ENCODE measurements around the gene FLYWCH2.
"Not testable (repeated sequence)": the region's sequence is repeated elsewhere in the genome, so short reads cannot be mapped to it uniquely, and the experiment has no call there.

FLYWCH2 gene

GRCh38 chr16:2884041-2884451 lies 1.0 kb downstream of the FLYWCH2 start:
- DNase-seq, result no peak

- no peak for DNase-seq
Observed at GRCh38 chr16:2894231-2894630, 11.2 kb downstream of the FLYWCH2 start.

- no peak for DNase-seq
Observed at GRCh38 chr16:2895813-2896212, 12.8 kb downstream of the FLYWCH2 start.

- DNase-seq, result no peak
Observed at GRCh38 chr16:2896480-2897010, 13.5 kb downstream of the FLYWCH2 start.

DNA sequence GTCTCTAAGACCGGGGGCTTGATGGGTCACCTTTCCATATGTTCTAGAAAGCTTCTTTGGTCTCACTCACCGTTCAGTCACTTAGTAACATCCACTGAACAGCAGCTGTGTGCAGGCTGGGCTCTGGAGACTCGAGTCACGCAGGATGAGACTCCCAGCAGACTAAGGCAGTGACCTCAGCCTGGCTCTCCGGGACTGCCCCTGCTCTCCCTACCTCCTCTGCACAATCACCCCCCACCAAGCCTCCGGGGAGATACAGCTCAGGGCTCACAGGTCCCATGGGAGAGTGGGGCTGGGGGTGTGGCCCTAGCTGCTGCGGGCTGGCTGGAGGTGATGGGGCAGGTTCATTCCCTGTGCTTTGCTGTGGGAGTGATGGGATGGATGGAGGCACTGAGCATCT lies 14.1 kb downstream of the FLYWCH2 start:
- no peak for DNase-seq

- no peak for DNase-seq
Observed at GRCh38 chr16:2898831-2899563, 16.0 kb downstream of the FLYWCH2 start.

DNA sequence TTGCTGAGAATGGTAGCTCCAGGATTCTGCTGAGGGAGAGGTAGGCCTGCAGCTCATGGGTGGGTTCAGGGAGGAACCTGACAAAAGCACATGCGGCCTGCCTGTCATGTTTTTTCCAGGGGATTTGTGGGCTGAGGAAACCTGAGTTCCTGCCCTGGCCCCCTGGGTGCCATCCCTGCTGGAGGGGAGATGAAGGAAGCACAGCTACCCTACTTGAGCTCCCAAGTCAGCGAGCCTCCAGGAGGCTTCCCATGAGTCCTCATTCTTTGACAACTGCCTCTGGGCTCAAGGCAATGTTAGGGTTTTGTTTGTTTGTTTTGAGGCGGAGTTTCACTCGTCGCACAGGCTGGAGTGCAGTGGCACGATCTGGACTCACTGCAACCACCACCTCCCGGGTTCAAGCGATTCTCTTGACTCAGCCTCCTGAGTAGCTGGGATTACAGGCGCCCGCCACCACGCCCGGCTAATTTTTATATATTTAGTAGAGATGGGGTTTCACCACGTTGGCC lies 16.6 kb downstream of the FLYWCH2 start:
- DNase-seq, result no peak

GRCh38 chr16:2900526-2901075 lies 17.6 kb downstream of the FLYWCH2 start:
- DNase-seq, result no peak

DNA sequence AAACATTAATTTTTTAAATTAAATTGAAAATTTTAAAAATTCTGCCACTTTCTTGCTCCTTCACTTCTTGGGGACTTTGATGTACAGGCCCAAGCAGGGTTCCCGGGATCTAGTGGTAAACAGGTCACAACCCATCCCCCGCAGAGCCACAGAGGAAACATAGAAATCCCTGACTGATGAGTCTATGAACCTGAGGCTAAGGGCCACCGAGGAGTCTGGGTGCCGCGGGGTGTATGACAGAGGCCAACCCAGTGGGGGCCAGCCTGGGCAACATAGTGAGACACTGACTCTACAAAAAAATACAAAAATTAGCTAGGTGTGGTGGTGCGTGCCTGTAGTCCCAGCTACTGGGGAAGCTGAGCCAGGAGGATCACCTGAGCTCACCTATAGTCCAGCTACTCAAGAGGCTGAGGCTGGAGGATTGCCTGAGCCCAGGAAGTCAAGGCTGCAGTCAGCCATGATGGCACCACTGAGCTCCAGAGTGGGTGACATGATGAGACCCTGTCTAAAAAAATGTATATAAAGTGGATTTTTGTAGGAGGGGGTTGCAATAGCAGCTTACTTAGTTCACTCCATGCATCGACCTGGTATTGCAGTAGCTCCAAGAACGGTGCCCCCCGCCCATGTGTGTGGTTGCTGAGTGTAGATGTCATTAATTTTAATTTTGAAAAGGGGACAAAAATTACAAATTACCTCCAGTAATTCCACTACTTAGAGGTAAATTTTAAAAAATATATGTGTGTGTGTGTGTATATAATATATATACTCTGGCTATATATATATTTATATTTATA lies 19.5 kb downstream of the FLYWCH2 start:
- DNase-seq, result no peak

DNA sequence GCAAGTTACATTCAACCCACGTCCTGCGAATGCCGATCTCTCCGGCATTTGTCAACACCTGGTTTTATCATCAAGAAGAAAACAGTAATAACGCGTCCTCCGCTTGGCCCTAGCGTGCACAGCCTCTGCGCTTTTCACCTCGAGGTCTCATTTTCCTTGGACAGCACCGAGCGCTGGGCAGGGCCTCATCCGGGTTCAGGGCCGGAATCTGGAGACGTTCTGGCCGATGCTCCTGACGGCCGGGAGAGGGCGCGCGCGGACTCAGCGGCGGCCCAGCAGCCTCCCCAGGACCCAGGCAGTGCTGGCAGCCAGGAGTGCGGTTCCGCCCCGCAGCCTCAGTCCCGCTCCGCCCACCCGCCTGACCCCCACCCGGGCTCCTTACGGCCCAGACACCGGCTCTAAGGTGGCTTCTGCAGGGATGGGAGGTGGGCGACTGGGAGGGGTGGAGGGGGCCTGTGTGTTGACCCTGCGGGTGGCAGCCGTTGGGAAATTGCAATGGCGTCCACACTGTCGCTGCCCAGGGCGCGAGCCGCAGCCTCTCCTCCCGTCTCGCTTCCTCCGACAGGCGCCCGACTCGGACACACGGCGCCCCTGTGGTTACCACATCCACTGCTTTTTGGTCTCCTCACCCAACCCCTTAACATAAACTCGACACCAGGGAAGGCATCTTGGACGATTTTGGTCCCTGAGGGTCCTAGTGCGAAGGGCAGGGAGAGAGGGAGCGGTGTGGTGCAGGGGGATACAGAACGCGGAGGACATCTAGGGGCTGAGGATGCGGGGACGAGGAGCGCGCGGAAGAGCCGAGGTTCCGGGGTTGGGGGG lies 21.3 kb downstream of the FLYWCH2 start:
- peak; percentile 80 for DNase-seq

DNA sequence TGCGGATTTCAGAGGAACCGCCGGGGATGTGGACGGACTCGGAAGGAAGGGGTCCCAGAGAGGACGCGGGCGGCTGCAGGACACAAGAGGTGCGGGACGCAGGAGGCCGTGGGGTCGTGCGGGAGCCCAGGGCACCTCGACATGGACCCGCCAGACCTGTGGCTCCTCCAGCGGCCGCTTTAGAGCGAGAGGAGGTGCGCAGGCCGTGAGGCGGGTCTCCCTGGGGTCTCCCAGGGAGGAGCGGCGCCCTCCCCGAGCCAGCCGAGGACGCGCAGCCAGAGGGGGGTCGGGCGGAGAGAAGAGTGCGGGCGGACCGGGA lies 21.9 kb downstream of the FLYWCH2 start:
- DNase-seq, result no peak

GRCh38 chr16:2905241-2905987 lies 22.4 kb downstream of the FLYWCH2 start:
- DNase-seq, result peak; percentile 98

GRCh38 chr16:2905988-2906387 lies 23.0 kb downstream of the FLYWCH2 start:
- DNase-seq, result no peak

- not testable (repeated sequence) for DNase-seq
Observed at GRCh38 chr16:2907084-2907753, 24.2 kb downstream of the FLYWCH2 start.

GRCh38 chr16:2910441-2910969 lies 27.5 kb downstream of the FLYWCH2 start:
- no peak for DNase-seq

DNA sequence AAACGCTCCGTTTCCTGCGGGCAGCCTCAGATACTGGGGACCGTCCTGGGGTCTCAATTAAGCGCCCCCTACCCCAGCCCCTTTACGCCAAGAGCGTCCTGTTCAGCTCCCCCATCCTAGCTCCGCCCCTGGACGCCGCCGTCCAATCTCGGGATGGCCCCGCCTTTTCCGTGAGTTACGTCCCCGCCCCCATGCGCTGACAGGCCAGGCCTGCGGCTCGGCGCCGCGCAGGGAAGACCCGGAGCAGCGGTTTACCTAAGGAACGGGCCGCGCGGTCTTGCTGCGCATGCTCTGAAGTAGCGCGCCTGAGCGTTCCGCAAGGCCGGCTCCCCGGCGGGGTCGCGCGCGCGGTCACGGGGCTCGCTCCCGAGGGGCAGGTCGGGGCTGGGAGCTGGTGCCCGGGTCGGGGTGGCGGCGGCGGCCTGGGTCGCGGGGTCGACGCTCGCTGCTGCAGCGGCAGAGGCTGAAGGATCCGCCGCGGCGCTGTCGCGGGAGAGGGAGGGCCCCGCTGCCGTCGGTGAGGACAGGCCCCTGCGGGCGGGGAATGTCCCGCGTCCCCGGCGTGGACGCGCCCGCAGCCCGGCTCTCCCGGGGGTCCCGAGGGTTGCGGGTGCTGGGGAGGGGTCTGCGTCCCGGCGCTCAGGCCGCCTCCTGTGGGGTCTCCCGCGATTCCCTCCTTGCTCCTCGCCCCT lies 28.8 kb downstream of the FLYWCH2 start, which contains the start of gene FLYWCH1:
Gene FLYWCH1, plus strand, starts transcription at position 294 of the 692 bp plus-strand sequence. CDS start 17,755 bp downstream, outside the sequence.
- DNase-seq, result peak; percentile 93

- no peak for DNase-seq
Observed at GRCh38 chr16:2912330-2913199, 29.6 kb downstream of the FLYWCH2 start.

DNA sequence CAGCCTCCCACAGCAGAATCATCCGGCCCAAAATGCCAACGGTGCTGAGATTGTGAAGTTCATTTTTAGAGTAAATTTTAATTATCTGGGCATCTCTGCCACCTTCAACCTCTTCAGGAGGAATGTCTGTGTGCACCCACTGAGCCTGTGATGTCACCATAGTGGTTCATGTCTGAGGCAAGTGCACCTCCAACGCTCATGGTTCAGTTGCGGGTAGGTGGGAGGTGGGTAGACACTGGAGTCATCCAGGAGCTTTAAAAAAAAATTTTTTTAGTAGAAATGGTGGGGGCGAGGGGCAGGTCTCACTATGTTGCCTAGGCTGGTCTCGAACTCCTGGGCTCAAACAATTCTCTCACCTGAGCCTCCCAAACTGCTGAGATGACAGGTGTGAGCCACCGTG lies 30.6 kb downstream of the FLYWCH2 start:
- DNase-seq, result no peak

DNA sequence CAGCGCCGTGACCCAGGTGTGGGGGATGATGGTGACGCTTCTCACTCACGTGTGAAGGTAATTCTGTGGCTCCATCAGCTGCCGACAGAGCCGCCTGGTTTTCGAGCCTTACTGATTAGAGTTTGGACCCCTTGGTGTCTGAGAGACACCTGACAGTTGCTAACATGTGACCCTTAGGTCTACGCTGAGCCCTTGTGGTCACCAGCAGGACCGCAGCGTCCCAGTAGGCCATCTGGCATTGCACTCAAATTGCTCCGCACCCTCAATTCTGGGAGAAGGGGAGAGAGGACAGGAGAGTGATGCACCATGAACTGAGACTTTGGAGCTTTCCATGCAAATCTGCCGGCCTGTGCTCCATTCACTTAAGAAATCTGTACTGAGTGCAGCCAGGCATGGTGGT lies 31.2 kb downstream of the FLYWCH2 start:
- no peak for DNase-seq
